ENCODE results near the gene KCNA5.

Gene KCNA5

GRCh38 chr12:5026342-5026938 is 17.2 kb upstream of the KCNA5 start:
- FAIRE-seq (no peak), DNase-seq (ENCODE audit: insufficient read length, low spot score) (no peak)

DNA sequence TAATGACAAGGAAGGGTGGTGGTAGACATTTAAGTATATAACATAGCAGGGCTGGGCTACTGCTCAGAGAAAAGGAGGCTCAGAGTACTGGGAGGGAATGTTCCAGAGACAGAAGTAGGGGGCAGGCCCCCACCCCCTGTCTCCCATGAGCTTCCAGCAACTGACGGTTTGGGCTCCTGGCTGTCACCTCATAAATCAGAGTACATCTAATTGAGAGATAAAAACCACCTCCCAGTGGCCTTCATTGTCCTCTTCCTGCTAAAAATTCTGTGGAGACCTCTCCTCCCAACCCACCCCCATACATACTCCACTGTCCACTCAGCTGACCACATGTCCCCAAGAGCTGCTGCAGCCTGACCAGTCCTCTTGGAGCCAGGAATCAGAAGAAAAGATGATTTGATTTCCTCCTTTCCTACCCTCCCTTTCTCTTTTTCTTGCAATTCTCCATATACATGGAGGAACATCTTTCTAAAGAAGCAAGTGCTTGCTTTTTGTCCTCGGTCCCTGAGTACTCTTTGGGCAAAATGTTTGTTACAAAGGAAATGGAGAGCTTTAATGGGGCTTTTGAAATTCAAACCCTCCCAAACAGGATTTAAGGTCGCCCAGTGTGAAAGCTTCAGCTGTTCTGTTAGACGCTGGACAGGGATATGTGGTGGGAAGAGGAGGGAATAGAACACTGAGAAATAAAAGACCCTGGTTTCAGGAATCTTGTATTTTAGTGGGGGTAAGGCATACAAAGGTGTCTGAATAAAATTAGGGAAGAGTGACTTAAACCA is 16.4 kb upstream of the KCNA5 start:
- DNase-seq (ENCODE audit: insufficient read length, low spot score) (no peak), FAIRE-seq (no peak)

DNA sequence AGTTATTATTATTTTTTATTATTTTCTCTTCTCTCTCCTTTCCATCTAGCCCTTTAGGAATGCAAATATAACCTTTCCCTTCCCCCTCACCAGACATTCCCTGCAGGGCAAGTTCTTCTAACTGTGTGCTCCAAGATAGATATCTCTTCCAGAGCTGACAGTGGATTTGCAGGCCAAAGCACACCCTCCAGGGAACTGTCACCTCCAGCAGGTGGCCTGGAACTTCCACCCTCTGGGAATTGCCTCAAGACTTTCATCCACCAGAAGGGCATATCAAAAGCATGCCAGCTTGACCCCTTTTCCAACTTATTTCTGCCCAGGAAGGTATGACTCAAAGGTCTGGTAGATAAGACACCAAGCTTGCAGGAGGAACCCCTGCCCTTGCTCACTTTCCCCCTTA is 13.6 kb upstream of the KCNA5 start:
- FAIRE-seq (no peak), DNase-seq (ENCODE audit: insufficient read length, low spot score) (no peak)

GRCh38 chr12:5031242-5031641 is 12.4 kb upstream of the KCNA5 start:
- no peak for FAIRE-seq
- no peak for DNase-seq (ENCODE audit: insufficient read length, low spot score)

DNA sequence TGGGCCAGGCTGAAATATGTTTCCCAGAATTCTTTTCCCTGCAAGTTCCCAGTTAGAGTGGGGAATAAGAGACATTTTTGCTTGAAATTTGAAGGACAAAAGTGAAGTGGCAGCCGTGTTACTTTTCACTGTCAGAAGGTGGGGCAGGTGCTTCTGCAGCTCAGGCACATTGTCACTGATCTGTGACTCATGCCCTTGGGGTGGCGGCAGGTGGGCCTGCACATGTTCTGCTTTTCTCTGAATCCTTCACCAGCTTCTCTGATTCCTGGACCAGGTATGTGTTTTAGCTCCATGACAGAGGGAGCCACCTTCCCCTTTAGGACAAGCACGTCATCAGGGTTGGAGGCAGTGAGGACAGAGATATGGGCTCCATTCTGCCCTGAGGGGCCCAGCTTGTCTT is 11.7 kb upstream of the KCNA5 start:
- no peak for DNase-seq (ENCODE audit: insufficient read length, low spot score)
- FAIRE-seq, result no peak

GRCh38 chr12:5032821-5033220 is 10.9 kb upstream of the KCNA5 start:
- DNase-seq (ENCODE audit: insufficient read length, low spot score) (no peak), FAIRE-seq (no peak)

DNA sequence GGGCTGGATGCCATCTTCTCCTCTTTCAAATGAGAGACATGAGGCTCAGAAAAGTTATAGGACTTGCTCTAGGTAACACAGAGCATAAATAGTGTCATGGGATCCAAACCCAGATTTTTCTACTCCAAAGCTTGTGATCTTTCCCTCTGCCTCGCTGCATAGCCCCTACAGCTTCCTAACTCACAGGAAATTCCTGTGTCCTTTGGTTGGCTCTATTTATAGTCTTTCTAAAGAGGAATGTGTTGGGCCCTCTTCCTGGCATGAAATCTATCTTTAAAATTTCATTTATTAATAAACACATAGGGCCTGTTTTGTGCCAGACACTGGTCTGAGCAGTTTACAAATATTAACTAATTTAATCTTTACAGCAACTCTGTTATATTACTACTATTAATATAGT is 9.8 kb upstream of the KCNA5 start:
- FAIRE-seq, result no peak

GRCh38 chr12:5034603-5035002 is 9.1 kb upstream of the KCNA5 start:
- no peak for FAIRE-seq
- no peak for DNase-seq (ENCODE audit: insufficient read length, low spot score)

More for the DNA sequence above, 9.8 kb upstream of the KCNA5 start:
- no peak for DNase-seq (ENCODE audit: insufficient read length, low spot score)

- FAIRE-seq (no peak), DNase-seq (ENCODE audit: insufficient read length, low spot score) (no peak)
Observed at GRCh38 chr12:5035618-5036017, 8.1 kb upstream of the KCNA5 start.

DNA sequence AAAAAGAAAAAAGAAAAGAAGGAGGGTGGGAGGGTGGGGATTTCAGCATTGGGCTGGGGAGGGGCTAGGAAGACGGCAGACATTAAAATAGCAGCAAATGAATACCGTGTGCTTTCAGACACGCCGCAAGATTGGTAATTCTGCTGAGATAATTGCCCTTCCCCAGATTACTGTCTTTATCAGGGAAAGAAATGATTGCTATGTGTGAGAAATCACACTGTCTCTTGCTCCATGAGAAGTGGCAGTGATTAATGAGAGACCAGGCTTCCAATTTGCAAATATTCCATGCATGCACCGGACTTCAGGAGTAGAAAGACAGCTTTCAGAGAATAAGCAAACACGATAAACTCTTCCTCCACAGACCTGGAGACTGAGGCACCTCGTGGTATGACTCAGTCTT is 7.6 kb upstream of the KCNA5 start:
- FAIRE-seq (no peak), DNase-seq (ENCODE audit: insufficient read length, low spot score) (no peak)

DNA sequence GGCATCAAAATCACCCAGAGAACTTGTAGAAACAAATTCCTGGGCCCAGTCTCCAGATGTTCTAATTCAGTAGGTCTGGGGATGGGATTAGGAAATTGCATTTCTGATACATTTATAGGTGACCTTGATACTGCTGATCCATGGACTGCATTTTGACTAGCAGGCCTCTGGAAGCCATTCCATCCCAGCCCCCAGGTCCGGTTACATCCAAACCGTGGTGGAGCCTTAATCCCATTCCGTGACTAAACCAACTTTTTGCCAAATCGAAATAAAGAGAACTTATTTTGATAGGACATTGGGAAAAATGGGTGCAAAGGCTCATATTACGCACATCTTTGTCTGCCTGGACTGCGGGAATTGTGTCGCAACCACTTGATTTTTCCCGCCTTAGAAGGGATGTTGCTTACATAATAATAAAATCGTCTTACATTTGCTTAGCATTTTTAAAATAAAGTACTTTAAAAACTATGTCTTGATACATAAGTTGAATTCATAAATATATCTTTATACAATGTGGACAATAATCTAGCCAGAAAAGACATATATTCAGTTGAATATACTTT is 5.8 kb upstream of the KCNA5 start:
- FAIRE-seq (no peak), DNase-seq (ENCODE audit: insufficient read length, low spot score) (no peak)

- no peak for DNase-seq (ENCODE audit: insufficient read length, low spot score)
Observed at GRCh38 chr12:5038781-5039311, 4.8 kb upstream of the KCNA5 start.

GRCh38 chr12:5039815-5040214 is 3.9 kb upstream of the KCNA5 start:
- no peak for DNase-seq (ENCODE audit: insufficient read length, low spot score)
- FAIRE-seq, result no peak

More at GRCh38 chr12:5038781-5039311, 4.8 kb upstream of the KCNA5 start:
- no peak for FAIRE-seq

DNA sequence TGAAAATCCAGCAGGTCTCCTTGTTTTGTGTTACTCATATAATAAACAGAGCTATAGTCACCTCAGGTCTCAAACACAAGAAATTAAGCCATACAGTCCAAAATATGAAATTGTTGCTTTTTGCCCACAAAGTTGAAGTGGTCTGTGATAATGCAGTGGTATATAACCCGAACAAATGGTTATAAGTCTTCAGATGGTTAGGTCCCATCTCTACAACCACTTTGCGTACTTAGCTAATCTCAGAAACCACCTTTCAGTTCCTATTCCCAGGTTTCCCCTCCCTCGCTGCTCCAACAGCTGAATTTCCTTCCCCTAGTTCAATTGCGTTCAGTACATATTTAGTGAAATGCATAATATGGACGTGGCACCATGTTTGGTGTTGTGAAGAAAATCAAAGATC is 3.3 kb upstream of the KCNA5 start:
- no peak for FAIRE-seq
- no peak for DNase-seq (ENCODE audit: insufficient read length, low spot score)

DNA sequence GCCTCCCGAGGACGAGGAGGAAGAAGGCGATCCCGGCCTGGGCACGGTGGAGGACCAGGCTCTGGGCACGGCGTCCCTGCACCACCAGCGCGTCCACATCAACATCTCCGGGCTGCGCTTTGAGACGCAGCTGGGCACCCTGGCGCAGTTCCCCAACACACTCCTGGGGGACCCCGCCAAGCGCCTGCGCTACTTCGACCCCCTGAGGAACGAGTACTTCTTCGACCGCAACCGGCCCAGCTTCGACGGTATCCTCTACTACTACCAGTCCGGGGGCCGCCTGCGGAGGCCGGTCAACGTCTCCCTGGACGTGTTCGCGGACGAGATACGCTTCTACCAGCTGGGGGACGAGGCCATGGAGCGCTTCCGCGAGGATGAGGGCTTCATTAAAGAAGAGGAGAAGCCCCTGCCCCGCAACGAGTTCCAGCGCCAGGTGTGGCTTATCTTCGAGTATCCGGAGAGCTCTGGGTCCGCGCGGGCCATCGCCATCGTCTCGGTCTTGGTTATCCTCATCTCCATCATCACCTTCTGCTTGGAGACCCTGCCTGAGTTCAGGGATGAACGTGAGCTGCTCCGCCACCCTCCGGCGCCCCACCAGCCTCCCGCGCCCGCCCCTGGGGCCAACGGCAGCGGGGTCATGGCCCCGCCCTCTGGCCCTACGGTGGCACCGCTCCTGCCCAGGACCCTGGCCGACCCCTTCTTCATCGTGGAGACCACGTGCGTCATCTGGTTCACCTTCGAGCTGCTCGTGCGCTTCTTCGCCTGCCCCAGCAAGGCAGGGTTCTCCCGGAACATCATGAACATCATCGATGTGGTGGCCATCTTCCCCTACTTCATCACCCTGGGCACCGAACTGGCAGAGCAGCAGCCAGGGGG is 979 bp downstream of the KCNA5 start:
- no peak for DNase-seq (ENCODE audit: insufficient read length, low spot score)
- no peak for FAIRE-seq

- no peak for DNase-seq (ENCODE audit: insufficient read length, low spot score)
- FAIRE-seq, result no peak
Observed at GRCh38 chr12:5047094-5047493, 3.4 kb downstream of the KCNA5 start.

- DNase-seq (ENCODE audit: insufficient read length, low spot score) (no peak), FAIRE-seq (no peak)
Observed at GRCh38 chr12:5047729-5048128, 4.0 kb downstream of the KCNA5 start.

- no peak for FAIRE-seq
- DNase-seq (ENCODE audit: insufficient read length, low spot score), result no peak
Observed at GRCh38 chr12:5050542-5050941, 6.9 kb downstream of the KCNA5 start.

DNA sequence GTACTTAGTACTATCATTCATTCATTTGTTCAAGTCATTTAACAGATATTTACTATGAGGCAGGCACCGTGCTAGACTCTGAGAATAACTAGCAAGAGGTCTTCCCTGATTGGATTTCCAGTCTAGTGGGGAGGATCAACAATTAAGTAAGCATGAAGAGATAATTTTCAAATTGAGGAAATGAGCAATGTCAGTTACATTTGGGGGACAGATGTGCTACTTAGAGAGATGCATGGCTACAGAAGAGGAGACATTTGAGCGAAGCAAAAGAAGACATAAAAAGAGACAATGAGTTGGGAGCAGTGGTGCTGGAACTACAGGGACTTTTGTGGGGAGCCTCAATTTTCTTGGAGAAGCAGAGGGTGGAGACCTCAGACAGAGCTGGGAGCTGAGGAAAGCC is 7.7 kb downstream of the KCNA5 start:
- FAIRE-seq (no peak), DNase-seq (ENCODE audit: insufficient read length, low spot score) (no peak)

DNA sequence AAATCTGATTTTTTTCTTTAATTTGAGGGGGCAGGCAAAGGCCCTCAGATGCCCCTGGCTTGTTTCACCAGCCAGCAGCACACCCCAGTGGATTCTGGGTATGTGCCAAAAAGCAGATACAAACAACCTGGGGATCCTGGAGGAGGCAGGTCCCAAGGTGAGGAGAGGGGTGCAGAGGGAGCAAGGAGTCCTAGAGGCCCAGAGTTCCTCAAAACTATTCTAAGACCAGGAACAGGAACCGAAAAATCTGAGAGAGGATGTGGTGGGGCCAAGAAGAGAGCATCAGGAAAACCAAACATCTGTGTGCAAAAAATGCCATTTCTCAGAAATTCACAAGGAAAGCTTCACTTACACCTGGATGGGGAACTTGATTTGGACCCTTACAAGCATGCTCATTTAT is 8.2 kb downstream of the KCNA5 start:
- FAIRE-seq (peak; percentile 89), DNase-seq (ENCODE audit: insufficient read length, low spot score) (no peak)

- FAIRE-seq (no peak), DNase-seq (ENCODE audit: insufficient read length, low spot score) (no peak)
Observed at GRCh38 chr12:5052348-5052747, 8.7 kb downstream of the KCNA5 start.

Measured in GM19239 (cell line).